Erythroblast (primary cell): Measurements from ENCODE around the gene VIPR2.

Experiments
- GATA1 ChIP-seq: IDR thresholded peaks from 2 replicates; pipeline ENCODE4 v1.6.1; 2011; ENCODE audit warnings: low read depth, mild to moderate bottlenecking, control low read depth, low read length, moderate library complexity
- POLR2A ChIP-seq: IDR thresholded peaks from 2 replicates; pipeline ENCODE4 v1.6.1; 2011; ENCODE audit warnings: mild to moderate bottlenecking, low read length

GRCh38 chr7:159179241-159179640 lies 34.6 kb upstream of the VIPR2 start:
- TF ChIP-seq POLR2A, result no peak
- TF ChIP-seq GATA1, result no peak
